A673 (cell line): ENCODE data around the gene CDCP2. TPM values are rescaled to one million over a fixed set of nuclear protein-coding genes. Genes with fewer than 3 reads are reported as not detected.

Source experiments
- BruUV-seq: library from RNA; stranded (reverse); fragments of 400-500 nt; replicated peaks from 2 replicates; lab custom pipeline; 2021; lab: Mats Ljungman, UMichigan
- CTCF ChIA-PET: fragments of 300-600 bp; sonication (Branson Sonifier 250); formaldehyde crosslinking; loops from one replicate; lab custom pipeline; 2022; ENCODE audit warnings: antibody characterized with exemption; lab: Charles Lee
- POLR2A ChIA-PET: fragments of 300-600 bp; sonication (Branson Sonifier 250); formaldehyde crosslinking; loops from one replicate; lab custom pipeline; 2022; ENCODE audit warnings: antibody characterized with exemption; ENCODE audit not compliant: low non-redundant PET; lab: Charles Lee
- DNase-seq: peaks from one replicate; pipeline ENCODE4 v3.0.0-alpha.2; 2015; ENCODE audit warnings: low spot score
- H3K27ac ChIP-seq: fragments of 200-600 bp; sonication (generic); 2 replicates; pipeline ENCODE4 v1.5.1; 2016; ENCODE audit warnings: mixed run types, low read depth, mild to moderate bottlenecking, mixed read lengths, antibody characterized with exemption, low read length; ENCODE audit not compliant: poor library complexity, severe bottlenecking
- H3K27me3 ChIP-seq: fragments of 200-600 bp; sonication (generic); replicated peaks from 2 replicates; pipeline ENCODE4 v1.6.1; 2017; ENCODE audit warnings: mixed run types, low read depth, mild to moderate bottlenecking, mixed read lengths, antibody characterized with exemption, low read length; ENCODE audit not compliant: insufficient read depth, poor library complexity
- H3K36me3 ChIP-seq: fragments of 200-600 bp; sonication (generic); 2 replicates; pipeline ENCODE4 v1.6.1; 2016; ENCODE audit warnings: mixed run types, mild to moderate bottlenecking, mixed read lengths, antibody characterized with exemption, low read length; ENCODE audit not compliant: insufficient read depth, poor library complexity, severe bottlenecking
- H3K4me1 ChIP-seq: fragments of 200-600 bp; sonication (generic); 2 replicates; pipeline ENCODE4 v1.6.1; 2017; ENCODE audit warnings: mixed run types, mild to moderate bottlenecking, mixed read lengths, antibody characterized with exemption, low read length; ENCODE audit not compliant: insufficient read depth, poor library complexity, severe bottlenecking
- H3K4me3 ChIP-seq: fragments of 200-600 bp; sonication (generic); 2 replicates; pipeline ENCODE4 v1.5.1; 2016; ENCODE audit warnings: low read depth, mixed run types, mild to moderate bottlenecking, mixed read lengths, low read length; ENCODE audit not compliant: poor library complexity, severe bottlenecking
- H3K9me3 ChIP-seq: fragments of 200-600 bp; sonication (generic); 2 replicates; pipeline ENCODE4 v1.6.1; 2016; ENCODE audit warnings: mixed run types, low read depth, mild to moderate bottlenecking, mixed read lengths, antibody characterized with exemption, low read length; ENCODE audit not compliant: poor library complexity, severe bottlenecking
- CTCF ChIP-seq: fragments of 300-800, 200-600 bp; sonication (generic); conservative IDR thresholded peaks from 2 replicates; pipeline ENCODE4 v1.5.1; 2017; ENCODE audit warnings: low read depth, mild to moderate bottlenecking, antibody characterized with exemption, low read length, moderate library complexity, mixed read lengths
- EZH2 ChIP-seq: fragments of 200-600 bp; sonication (generic); IDR thresholded peaks from 2 replicates; pipeline ENCODE4 v1.6.1; 2017; ENCODE audit warnings: borderline replicate concordance, low read depth, mild to moderate bottlenecking, mixed read lengths, antibody characterized with exemption, low read length; ENCODE audit not compliant: poor library complexity, severe bottlenecking
- intact Hi-C: fragments of 100-400 bp; cut with micrococcal nuclease; formaldehyde crosslinking; loops from one replicate; pipeline ENCODE4 v1.10.0; 2022; ENCODE audit not compliant: unreplicated experiment
- total RNA-seq: library from RNA; stranded (reverse); gene quantifications from 2 replicates; pipeline ENCODE4 v1.2.3, GENCODE V29; 2021

CDCP2 gene
- total RNA-seq, 1 experiment from 2014 or later: not detected

- no peaks in the 10 kb centered on the region for H3K36me3 ChIP-seq
- BruUV-seq: no TSS peak
- no peak for TF ChIP-seq CTCF
- no peak for TF ChIP-seq EZH2
- no peaks in the 10 kb centered on the region for H3K4me1 ChIP-seq
- no peak for DNase-seq
- POLR2A ChIA-PET: no interaction called here
- CTCF ChIA-PET: no interaction called here
- no peak overlapping the region for H3K27ac ChIP-seq
- H3K4me3 ChIP-seq: no peak overlapping the region
- intact Hi-C loops: no loop called here
- no peaks in the 10 kb centered on the region for H3K27me3 ChIP-seq
- H3K9me3 ChIP-seq: no peaks in the 10 kb centered on the region
These were observed 22.9 kb downstream of the CDCP2 start for GRCh38 chr1:54129858-54130257.

GRCh38 chr1:54127594-54128300 lies 25.1 kb downstream of the CDCP2 start:
- H3K27ac ChIP-seq: no peak overlapping the region
- no TSS peak for BruUV-seq
- H3K27me3 ChIP-seq: no peaks in the 10 kb centered on the region
- TF ChIP-seq CTCF (no peak), EZH2 (no peak)
- DNase-seq: no peak
- intact Hi-C loops: no loop called here
- no peak overlapping the region for H3K4me3 ChIP-seq
- CTCF ChIA-PET: no interaction called here
- no peaks in the 10 kb centered on the region for H3K4me1 ChIP-seq
- no peaks in the 10 kb centered on the region for H3K36me3 ChIP-seq
- no peaks in the 10 kb centered on the region for H3K9me3 ChIP-seq
- POLR2A ChIA-PET: no interaction called here

GRCh38 chr1:54126271-54126815 lies 26.5 kb downstream of the CDCP2 start:
- no peak for DNase-seq
- no peaks in the 10 kb centered on the region for H3K9me3 ChIP-seq
- TF ChIP-seq EZH2 (no peak), CTCF (no peak)
- no peaks in the 10 kb centered on the region for H3K27me3 ChIP-seq
- no peaks in the 10 kb centered on the region for H3K4me1 ChIP-seq
- intact Hi-C loops: no loop called here
- no peak overlapping the region for H3K27ac ChIP-seq
- H3K36me3 ChIP-seq: no peaks in the 10 kb centered on the region
- ChIA-PET CTCF (interaction anchor here (0.6 kb wide), 3 partner anchors 146 to 955 kb away, joined by 8 to 10 read pairs (median 8); no protein-coding TSS in a partner anchor), POLR2A (no interaction called here)
- H3K4me3 ChIP-seq: no peak overlapping the region
- no TSS peak for BruUV-seq
